DOHH2 (cell line): ENCODE results near the gene THRB.

Experiments
- H3F3A ChIP-seq: fragments of 200-600 bp; sonication (generic), shearing (Covaris generic); 2 replicates; pipeline ENCODE4 v1.6.0; 2016; ENCODE audit warnings: antibody characterized with exemption, mild to moderate bottlenecking; ENCODE audit not compliant: control insufficient read depth, insufficient read depth
- H3K27ac ChIP-seq: fragments of 200-600 bp; sonication (generic); 2 replicates; pipeline ENCODE4 v1.5.1; 2014; ENCODE audit warnings: low read depth, mild to moderate bottlenecking, low read length, moderate library complexity
- H3K27me3 ChIP-seq: fragments of 200-600 bp; sonication (generic); 2 replicates; pipeline ENCODE4 v1.6.1; 2014; ENCODE audit warnings: mild to moderate bottlenecking, low read length, mixed read lengths; ENCODE audit not compliant: control insufficient read depth
- H3K36me3 ChIP-seq: fragments of 200-600 bp; sonication (generic); 2 replicates; pipeline ENCODE4 v1.6.1; 2014; ENCODE audit warnings: mild to moderate bottlenecking, low read length, moderate library complexity, mixed read lengths; ENCODE audit not compliant: control insufficient read depth
- H3K4me1 ChIP-seq: fragments of 200-600 bp; sonication (generic); 2 replicates; pipeline ENCODE4 v1.6.1; 2014; ENCODE audit warnings: mild to moderate bottlenecking, low read length, mixed read lengths; ENCODE audit not compliant: control insufficient read depth
- H3K4me2 ChIP-seq: fragments of 200-600 bp; sonication (generic); 2 replicates; pipeline ENCODE4 v1.6.0; 2014; ENCODE audit warnings: mild to moderate bottlenecking, low read length, moderate library complexity
- H3K4me3 ChIP-seq: fragments of 200-600 bp; sonication (generic); 2 replicates; pipeline ENCODE4 v1.5.1; 2014; ENCODE audit warnings: mild to moderate bottlenecking, low read length, mixed read lengths
- H3K79me2 ChIP-seq: fragments of 200-600 bp; sonication (generic); 2 replicates; pipeline ENCODE4 v1.6.1; 2014; ENCODE audit warnings: mild to moderate bottlenecking, low read length, mixed read lengths; ENCODE audit not compliant: control insufficient read depth
- H3K9me2 ChIP-seq: fragments of 200-600 bp; sonication (generic); replicated peaks from 2 replicates; pipeline ENCODE4 v1.6.1; 2014; ENCODE audit warnings: mild to moderate bottlenecking, low read length, mixed read lengths; ENCODE audit not compliant: control insufficient read depth
- H3K9me3 ChIP-seq: fragments of 200-600 bp; sonication (generic); 2 replicates; pipeline ENCODE4 v1.6.1; 2014; ENCODE audit warnings: antibody characterized with exemption, low read length, mixed read lengths; ENCODE audit not compliant: control insufficient read depth, insufficient read depth
- H4K20me1 ChIP-seq: fragments of 200-600 bp; sonication (generic); 2 replicates; pipeline ENCODE4 v1.6.0; 2014; ENCODE audit warnings: low read depth, mild to moderate bottlenecking, antibody characterized with exemption, low read length, moderate library complexity; ENCODE audit not compliant: control insufficient read depth, insufficient read depth
- EZH2phosphoT487 ChIP-seq: fragments of 200-600 bp; sonication (generic); IDR thresholded peaks from 2 replicates; pipeline ENCODE4 v1.6.1; 2017; ENCODE audit warnings: borderline replicate concordance, mild to moderate bottlenecking, antibody characterized with exemption, low read length, moderate library complexity, mixed read lengths
- TF ChIP-seq, protein P1 (sequence below): fragments of 200-600 bp; sonication (generic); IDR thresholded peaks from one replicate; pipeline ENCODE4 v1.5.1; 2014; ENCODE audit warnings: antibody characterized with exemption, mild to moderate bottlenecking, low read depth, low read length; ENCODE audit not compliant: poor library complexity, severe bottlenecking

THRB gene

DNA sequence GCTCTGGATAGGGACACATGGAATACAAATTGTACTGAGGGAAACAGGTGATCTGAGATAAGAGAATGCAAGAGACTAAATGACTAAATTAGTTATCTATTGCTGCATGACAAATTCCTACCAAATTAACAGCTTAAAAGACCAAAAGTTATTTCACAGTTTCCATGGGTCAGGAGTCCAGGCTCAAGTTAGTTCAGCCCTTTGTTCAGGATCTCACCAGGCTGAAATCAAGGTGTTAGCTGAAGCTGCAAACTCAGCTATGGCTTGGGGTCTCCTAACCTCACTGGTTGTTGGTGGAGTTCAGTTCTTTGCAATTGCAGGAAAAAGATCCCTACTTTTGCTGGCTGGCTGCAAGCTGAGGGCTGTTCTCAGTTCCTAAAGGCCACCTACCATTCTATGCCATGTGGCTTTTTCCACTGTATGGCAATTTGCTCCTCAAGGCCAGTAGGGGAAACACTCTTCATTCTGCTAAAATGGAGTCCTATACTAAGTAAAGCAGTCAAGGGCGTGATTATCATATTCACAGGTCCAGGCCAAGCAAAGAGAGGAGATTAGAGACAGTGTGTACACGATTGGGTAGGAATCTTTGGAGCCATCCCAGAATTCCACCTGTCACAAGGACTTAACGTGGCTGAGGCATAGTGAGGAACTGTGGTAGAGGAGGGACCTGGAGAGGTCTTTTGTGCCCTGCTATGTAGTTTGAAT, 53.7 kb downstream of the THRB start:
- no peaks in the 10 kb centered on the region for H3K36me3 ChIP-seq
- no peak overlapping the region for H3K27ac ChIP-seq
- H3K4me3 ChIP-seq = no peak overlapping the region
- no peaks in the 10 kb centered on the region for H3F3A ChIP-seq
- no peaks in the 10 kb centered on the region for H4K20me1 ChIP-seq
- no peaks in the 10 kb centered on the region for H3K4me1 ChIP-seq
- no peaks in the 10 kb centered on the region for H3K79me2 ChIP-seq
- no peak overlapping the region for H3K4me2 ChIP-seq
- H3K9me3 ChIP-seq = no peaks in the 10 kb centered on the region
- H3K9me2 ChIP-seq = no peaks in the 10 kb centered on the region
- no peak for TF ChIP-seq EZH2phosphoT487
- TF ChIP-seq, protein P1, sequence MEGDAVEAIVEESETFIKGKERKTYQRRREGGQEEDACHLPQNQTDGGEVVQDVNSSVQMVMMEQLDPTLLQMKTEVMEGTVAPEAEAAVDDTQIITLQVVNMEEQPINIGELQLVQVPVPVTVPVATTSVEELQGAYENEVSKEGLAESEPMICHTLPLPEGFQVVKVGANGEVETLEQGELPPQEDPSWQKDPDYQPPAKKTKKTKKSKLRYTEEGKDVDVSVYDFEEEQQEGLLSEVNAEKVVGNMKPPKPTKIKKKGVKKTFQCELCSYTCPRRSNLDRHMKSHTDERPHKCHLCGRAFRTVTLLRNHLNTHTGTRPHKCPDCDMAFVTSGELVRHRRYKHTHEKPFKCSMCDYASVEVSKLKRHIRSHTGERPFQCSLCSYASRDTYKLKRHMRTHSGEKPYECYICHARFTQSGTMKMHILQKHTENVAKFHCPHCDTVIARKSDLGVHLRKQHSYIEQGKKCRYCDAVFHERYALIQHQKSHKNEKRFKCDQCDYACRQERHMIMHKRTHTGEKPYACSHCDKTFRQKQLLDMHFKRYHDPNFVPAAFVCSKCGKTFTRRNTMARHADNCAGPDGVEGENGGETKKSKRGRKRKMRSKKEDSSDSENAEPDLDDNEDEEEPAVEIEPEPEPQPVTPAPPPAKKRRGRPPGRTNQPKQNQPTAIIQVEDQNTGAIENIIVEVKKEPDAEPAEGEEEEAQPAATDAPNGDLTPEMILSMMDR = no peak
- no peaks in the 10 kb centered on the region for H3K27me3 ChIP-seq

DNA sequence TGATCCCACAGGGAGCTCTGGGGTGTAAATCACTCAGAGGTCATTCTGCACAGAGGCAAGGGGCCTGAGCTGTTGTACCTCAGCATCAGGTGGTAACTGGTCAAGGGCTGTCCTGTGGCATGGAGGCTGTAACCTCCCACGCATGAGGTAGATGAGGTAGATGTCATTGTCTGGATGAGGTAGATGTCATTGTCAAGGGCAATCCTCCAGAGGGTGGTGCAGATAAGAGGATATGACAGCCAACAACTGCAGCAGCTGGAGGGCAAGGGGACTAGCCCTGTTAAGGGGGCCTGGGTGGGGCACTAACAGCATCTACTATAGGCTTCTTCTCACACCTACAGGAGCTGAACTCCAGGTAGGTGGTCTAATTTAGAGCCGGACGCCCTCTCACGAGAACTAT, 55.6 kb downstream of the THRB start:
- no peak for TF ChIP-seq EZH2phosphoT487
- TF ChIP-seq, protein P1 = no peak
- Histone ChIP-seq H4K20me1 (no peaks in the 10 kb centered on the region), H3K9me2 (no peaks in the 10 kb centered on the region), H3F3A (no peaks in the 10 kb centered on the region), H3K79me2 (no peaks in the 10 kb centered on the region), H3K27me3 (no peaks in the 10 kb centered on the region), H3K4me1 (no peaks in the 10 kb centered on the region), H3K4me3 (no peak overlapping the region), H3K36me3 (no peaks in the 10 kb centered on the region), H3K27ac (no peak overlapping the region), H3K9me3 (no peaks in the 10 kb centered on the region), H3K4me2 (no peak overlapping the region)

DNA sequence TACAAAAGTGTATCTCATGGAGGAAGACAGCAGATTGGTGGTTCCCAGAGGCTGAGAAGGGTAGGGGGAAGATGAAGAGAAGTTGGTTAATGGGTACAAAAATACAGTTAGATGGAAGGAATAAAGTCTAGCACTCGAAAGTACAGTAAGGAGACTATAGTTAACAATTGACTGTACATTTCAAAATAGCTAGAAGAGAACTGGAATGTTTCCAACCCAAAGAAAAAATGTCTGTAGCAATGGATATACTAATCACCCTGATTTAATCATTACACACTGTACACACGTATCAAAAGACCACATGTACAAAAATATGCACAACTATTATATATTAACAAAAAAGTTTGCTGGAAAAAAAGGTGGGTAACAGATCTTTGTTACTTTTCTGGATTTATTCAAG, 57.3 kb downstream of the THRB start:
- Histone ChIP-seq H3K4me3 (no peak overlapping the region), H3K27me3 (no peaks in the 10 kb centered on the region), H3K4me1 (no peaks in the 10 kb centered on the region), H3K27ac (no peak overlapping the region), H3K9me2 (no peaks in the 10 kb centered on the region), H3K4me2 (no peak overlapping the region), H3F3A (no peaks in the 10 kb centered on the region), H3K9me3 (no peaks in the 10 kb centered on the region), H4K20me1 (no peaks in the 10 kb centered on the region), H3K36me3 (no peaks in the 10 kb centered on the region), H3K79me2 (no peaks in the 10 kb centered on the region)
- TF ChIP-seq EZH2phosphoT487 = no peak
- TF ChIP-seq, protein P1 = no peak
